Measurements from ENCODE around the gene CHDH. TPM values are rescaled to one million over a fixed set of nuclear protein-coding genes. Genes with fewer than 3 reads are reported as not detected.

The CHDH gene
- total RNA-seq, 3 donors from 2014 or later: 16.5 to 24.1 (median 22.1) TPM

DNA sequence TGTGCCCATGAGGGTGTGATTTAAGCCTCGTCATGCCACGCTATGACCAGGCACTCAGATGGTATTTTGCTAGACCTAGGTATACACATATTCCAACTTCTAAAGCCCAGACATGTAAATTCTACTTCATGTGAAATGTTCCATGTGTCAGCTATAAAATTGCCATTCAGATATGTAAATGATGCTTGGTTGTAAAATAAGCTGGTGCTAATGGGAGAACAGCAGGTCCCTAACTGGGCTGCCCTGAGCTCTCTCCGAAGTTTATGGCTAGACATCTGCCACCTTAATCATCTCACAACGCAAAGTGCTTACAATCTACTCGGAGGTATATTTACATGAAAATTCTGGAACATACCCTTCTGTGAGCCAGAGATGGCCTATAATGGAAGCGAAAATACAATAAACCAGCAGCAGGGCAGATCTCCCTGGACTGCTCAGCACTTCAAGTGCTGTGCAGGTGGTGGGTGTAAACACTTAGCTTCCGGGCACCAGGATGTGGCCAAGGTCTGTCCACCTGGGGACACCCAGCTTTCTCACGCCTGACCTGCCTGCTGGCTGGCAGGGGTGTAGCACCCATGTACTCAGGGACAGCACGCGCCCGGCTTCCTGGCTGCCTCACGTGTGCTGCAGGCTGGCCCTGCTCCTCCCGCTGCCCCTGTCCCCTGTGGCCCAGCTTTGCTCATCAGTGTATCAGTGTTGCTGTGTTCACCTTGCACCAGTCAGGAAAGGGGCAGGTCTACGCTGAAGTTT, 82.0 kb downstream of the CHDH start:
- no peaks in the 10 kb centered on the region for H3K4me1 ChIP-seq (ENCODE audit: low read depth)

GRCh38 chr3:53763353-53763752, 82.9 kb downstream of the CHDH start:
- Histone ChIP-seq H3K9me3 (no peaks in the 10 kb centered on the region), H3K4me3 (no peak overlapping the region), H3K36me3 (ENCODE audit: low read depth) (no peaks in the 10 kb centered on the region), H3K4me1 (ENCODE audit: low read depth) (no peaks in the 10 kb centered on the region)
- DNase-seq: no peak
- intact Hi-C loops (cut with DNase I, micrococcal nuclease): no loop called here
- ATAC-seq: no peak
- TF ChIP-seq, protein P1, sequence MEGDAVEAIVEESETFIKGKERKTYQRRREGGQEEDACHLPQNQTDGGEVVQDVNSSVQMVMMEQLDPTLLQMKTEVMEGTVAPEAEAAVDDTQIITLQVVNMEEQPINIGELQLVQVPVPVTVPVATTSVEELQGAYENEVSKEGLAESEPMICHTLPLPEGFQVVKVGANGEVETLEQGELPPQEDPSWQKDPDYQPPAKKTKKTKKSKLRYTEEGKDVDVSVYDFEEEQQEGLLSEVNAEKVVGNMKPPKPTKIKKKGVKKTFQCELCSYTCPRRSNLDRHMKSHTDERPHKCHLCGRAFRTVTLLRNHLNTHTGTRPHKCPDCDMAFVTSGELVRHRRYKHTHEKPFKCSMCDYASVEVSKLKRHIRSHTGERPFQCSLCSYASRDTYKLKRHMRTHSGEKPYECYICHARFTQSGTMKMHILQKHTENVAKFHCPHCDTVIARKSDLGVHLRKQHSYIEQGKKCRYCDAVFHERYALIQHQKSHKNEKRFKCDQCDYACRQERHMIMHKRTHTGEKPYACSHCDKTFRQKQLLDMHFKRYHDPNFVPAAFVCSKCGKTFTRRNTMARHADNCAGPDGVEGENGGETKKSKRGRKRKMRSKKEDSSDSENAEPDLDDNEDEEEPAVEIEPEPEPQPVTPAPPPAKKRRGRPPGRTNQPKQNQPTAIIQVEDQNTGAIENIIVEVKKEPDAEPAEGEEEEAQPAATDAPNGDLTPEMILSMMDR (IDR thresholded peaks at IDR 0.05): no peak

More for the DNA sequence above, 82.0 kb downstream of the CHDH start:
- DNase-seq (no peak), ATAC-seq (peak; percentile 54)
- no peaks in the 10 kb centered on the region for H3K9me3 ChIP-seq
- no peaks in the 10 kb centered on the region for H3K36me3 ChIP-seq (ENCODE audit: low read depth)
- intact Hi-C loops (cut with DNase I, micrococcal nuclease): no loop called here
- H3K4me3 ChIP-seq: no peak overlapping the region
- TF ChIP-seq, protein P1 (IDR thresholded peaks at IDR 0.05): no peak

Other genes starting within 250 kb of the CHDH start
- gene IL17RB, start 149 bp upstream of the CHDH start, total RNA-seq: 10 to 100 TPM; 10.3 to 13.4 (median 10.9) TPM
- 10 to 100 TPM; 29.1 to 36.0 (median 34.1) TPM for gene ACTR8, start 35.7 kb upstream of the CHDH start, total RNA-seq
- gene SELENOK, start 45.4 kb upstream of the CHDH start, total RNA-seq: 10 to 100 TPM; 37.2 to 56.2 (median 47.2) TPM

Measured in mucosa of descending colon (tissue), 3 donors.